HG02763 (cell line): Measurements from ENCODE around the gene AIP.
"Not testable (repeated sequence)": the region's sequence is repeated elsewhere in the genome, so short reads cannot be mapped to it uniquely, and the experiment has no call there.

Experiments used
- ATAC-seq: cut with Tn5 transposase; IDR thresholded peaks from one replicate; pipeline ENCODE4 v1.9.1; 2021; ENCODE audit warnings: mild to moderate bottlenecking, moderate library complexity; ENCODE audit not compliant: unreplicated experiment

AIP gene

GRCh38 chr11:67448220-67448609, 34.6 kb upstream of the AIP start:
- ATAC-seq = no peak

GRCh38 chr11:67449116-67449844, 33.5 kb upstream of the AIP start:
- no peak for ATAC-seq

DNA sequence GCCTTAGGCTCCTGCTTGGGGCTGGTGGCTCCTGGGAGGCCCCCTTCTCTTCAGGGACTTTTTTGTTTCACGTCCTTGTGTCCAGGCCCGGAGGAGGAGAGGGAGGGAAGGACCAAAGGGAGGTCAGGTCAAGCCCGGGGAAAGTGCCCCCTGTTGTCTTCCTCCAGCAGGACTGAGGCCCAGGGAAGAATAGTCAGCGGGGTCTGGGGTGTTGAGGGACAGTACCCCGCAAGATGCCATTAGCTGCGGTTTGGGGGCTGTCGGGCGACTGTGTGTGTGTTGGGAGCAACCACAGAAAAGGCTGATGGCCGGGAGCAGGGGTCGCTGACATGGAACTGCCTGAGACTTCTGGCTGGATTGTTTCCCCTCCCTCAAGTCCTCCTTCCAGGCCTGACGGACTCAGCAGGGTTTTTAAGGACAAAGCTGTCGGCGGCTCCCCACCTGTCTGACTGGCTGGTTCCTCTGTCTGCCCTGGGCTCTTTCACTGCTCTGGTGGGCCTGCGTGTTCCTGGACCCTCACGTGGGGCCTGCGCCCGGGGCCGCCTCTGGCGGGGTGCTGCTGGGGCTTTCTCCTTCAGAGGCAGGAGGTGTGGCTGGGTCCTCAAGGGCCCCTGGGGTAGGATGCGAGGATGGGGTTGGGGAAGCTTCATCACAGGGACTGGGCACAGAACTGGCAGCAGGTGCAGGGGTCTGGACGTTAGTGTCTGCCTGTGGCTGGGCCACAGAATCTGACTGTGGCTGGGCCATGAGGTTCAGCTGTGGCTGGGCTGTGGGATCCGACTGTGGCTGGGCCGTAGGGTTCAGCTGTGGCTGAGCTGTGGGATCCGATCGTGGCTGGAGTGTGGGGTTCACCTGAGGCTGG, 31.8 kb upstream of the AIP start:
- no peak for ATAC-seq

DNA sequence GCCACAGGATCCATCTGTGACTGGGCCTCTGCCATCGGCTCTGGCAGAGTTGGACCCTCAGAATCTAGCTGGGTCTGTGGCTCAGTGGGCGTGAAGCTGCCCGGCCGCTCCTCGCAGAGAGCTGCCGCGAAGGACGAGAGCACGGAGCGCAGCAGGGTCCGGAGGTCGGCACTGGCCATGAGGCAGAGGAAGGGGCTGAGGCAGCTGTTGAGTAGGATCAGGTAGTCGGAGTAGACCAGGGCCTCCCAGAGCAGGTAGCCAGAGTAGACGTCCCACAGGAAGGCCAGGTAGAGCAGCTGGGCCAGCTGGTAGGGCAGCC, 31.2 kb upstream of the AIP start:
- ATAC-seq = no peak

DNA sequence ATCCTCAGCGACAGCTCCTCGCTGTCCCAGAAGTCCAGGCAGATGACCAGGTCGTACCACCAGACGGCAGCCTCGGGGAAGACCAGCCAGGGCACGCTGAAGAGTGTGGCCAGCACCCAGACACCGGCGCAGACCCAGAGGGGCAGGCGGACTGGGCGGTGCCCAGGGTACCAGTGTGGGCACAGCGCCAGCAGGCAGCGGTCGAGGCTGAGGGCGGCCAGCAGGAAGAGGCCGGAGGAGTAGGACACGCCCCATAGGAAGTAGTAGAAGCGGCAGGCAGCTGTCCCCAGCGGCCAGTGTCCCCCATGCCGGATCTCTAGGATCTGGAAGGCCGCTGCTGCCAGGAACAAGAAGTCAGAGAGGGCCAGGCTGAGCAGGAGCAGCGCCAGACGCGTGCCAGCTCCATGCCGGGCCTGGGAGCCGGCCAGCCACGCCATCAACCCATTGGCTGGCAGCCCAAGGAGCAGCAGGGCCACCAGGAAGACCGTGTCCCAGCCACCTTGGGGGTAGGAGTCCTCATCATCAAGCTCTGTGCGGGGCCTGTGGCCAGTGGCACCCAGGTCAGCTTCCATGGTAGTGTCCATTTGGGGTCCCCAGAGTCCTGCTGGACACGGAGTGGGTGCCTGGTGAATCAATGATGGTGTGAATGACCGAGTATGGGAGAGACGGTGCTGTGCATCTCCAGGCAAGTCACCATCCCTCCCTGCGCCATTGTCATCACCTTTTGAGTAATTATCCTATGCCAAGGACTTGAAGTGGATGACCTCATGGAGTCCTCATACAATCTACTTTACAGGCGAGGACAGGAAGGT, 30.5 kb upstream of the AIP start, which contains the start of gene GPR152:
TSS of gene GPR152 (minus strand) at position 589 of the 812 bp plus-strand sequence. CDS start at position 584, 5 bp downstream.
- no peak for ATAC-seq

- no peak for ATAC-seq
Observed at GRCh38 chr11:67453816-67454732, 28.8 kb upstream of the AIP start.

DNA sequence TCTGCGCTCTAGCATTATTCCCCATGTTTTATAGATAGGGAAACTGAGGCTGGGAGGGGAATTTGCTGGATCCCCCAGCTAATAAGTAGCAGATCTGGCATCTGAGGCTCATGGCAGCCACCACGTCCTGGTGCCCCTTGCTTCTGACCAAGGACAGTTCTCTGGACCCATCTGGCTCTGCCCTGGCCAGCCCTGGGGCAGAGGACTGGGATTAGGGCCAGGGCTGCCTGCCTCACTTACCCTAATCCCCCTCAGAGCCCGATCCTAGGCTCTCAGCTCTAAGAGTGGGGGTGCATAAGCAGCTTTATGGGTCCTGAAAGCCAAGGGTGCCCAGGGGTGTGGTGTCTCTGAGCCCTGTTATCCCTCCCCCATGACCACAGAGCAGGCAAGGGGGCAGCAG, 27.8 kb upstream of the AIP start, which contains the start of gene CABP4:
TSS of gene CABP4 (plus strand) at position 301 of the 400 bp plus-strand sequence. CDS start at position 371, 70 bp downstream.
- ATAC-seq = no peak

DNA sequence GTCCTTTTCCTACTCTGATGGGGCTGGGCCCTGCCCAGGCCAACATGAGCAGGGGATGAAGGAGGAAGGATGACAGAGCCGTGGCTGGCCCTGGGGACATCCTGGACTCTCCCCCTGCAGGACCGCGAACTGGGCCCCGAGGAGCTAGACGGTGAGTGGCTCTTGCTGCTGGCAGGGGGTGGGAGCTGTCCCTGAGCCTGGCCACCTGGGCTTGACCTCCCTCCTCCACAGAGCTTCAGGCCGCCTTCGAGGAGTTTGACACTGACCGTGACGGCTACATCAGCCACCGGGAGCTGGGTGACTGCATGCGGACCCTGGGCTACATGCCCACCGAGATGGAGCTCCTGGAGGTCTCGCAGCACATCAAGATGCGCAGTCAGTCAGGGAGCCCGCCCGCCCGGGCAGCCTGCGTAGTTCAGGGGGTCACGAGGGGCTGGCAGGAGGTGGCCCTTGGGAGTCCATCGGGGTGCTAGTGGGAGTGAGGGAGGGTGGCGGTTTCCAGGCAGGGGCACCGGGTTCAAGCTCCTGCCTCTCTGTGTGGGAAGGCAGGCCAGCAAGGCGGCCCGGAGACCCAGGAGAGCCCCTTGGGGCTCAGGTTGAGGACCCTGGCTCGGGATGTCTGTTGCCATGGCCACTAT, 26.6 kb upstream of the AIP start:
- no peak for ATAC-seq

GRCh38 chr11:67457453-67457852, 25.4 kb upstream of the AIP start:
- ATAC-seq = no peak

DNA sequence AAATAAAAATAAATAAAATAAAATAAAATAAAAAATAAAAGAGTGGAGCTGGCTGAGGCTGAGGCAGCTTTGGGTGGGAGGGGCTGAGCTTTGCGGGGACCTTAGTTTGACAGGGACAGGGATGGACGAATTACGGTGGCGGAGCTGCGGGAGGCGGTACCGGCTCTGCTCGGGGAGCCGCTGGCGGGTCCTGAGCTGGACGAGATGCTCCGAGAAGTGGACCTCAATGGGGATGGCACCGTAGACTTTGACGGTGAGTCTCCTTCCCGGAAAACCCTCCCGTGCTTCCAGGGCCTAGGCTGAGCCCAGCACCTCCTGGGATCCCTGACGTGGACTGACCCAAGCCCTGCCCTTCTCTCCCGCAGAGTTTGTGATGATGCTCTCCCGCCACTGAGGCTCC, 24.6 kb upstream of the AIP start:
- no peak for ATAC-seq

GRCh38 chr11:67463186-67463585, 19.6 kb upstream of the AIP start:
- ATAC-seq = no peak

DNA sequence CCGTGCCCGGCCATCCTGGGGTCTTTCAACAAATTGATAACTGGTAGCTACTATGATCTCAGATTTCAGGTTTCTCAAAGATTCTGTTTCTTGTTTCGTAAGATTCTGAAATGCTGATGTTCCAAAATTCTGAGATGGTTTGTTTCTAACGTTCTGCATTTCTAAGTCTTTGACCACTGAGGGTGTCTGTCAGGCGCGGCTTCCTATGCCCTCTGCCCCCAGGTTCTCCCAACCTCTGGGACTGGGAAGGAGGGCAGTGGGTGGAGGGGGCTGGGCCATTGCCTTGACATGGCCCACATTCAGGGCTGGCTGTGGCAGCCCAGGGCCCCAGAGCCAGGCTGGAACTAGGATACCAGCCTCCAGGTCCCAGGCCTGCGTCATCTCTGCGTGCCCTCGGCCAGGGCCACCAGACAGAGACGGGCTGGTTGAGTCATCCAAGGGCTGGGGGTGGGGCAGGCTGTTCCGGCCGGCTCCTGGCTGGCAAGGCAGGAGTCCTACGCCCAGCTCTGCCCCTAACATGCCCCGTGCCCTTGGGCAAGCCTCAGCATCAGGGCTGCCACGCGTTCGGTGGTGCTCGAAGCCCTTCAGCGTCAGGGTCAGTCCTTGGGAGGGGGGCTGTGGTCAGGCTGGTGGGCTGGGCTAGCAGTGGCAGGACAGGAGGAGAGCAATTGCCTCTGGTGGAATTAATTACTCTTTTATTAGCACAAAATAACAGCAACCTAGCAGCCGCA, 19.0 kb upstream of the AIP start:
- no peak for ATAC-seq

- peak; percentile 43 for ATAC-seq
Observed at GRCh38 chr11:67464411-67465188, 18.2 kb upstream of the AIP start.

- ATAC-seq = no peak
Observed at GRCh38 chr11:67465189-67465510, 17.7 kb upstream of the AIP start.

GRCh38 chr11:67465530-67465929, 17.3 kb upstream of the AIP start:
- not testable (repeated sequence) for ATAC-seq

GRCh38 chr11:67466367-67466766, 16.5 kb upstream of the AIP start:
- no peak for ATAC-seq

DNA sequence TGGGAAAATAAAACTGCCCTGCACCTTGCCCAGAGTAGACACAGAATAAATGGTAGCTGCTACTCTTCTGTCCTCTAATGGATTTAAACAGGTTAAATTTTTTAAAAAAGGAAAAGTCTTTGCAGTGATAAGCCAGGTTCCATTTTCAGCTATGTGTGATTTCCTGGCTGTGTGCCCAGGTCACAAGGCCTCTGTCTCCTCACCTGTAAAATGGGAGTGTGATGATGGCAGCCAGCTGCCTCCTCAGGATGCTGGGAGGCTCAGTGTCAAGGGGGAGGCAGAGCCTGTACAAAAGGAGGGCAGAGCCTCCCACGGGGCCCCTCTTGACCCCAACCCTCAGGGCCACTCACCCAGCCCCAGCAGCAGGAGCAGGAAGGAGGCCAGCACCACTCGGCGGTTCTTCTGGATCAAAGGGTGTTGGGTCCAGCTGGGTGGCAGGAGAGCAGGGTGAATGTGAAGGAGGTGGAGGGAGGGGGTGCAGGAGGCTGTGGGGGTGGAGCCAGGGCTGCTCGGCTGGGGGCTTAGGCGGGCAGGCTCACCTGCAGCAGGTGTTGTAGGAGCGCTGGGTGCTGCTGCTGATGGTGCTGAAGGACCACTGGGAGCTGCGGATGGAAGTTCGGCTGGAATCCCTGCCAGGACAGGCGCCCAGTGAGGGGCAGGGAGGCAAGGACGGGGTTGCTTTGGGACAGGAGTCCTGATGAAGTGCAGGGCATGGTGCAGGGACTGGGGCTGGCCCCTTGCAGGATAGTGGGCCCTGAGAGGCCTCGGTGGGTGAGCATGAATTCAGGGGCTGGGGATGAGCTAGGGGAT, 15.7 kb upstream of the AIP start:
- ATAC-seq = no peak

- no peak for ATAC-seq
Observed at GRCh38 chr11:67468056-67468455, 14.8 kb upstream of the AIP start.
